ENCODE results near the gene KDM1B.

DNA sequence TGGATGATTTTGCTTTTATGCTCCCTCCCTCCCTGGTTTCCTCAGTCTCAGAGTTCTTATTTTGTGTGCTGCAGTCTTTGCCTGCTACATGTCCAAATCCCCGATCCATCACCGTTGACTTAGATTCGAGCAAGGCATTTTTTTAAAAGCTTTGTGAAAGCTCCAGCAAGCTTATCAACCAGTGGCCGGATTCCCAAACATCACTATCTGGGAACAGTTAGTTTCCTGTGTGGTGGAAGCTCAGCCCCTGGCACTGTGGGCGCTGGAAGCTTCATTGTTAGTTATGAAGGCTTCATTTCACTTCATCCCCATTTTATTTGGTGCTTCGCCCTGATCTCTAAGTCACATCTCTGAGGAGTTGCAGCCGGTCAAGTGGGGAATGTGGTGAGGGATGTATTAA is 64.4 kb downstream of the KDM1B start:
- TF ChIP-seq POLR2A (IDR thresholded peaks at IDR 0.05), result no peak
- TF ChIP-seq, protein P1, sequence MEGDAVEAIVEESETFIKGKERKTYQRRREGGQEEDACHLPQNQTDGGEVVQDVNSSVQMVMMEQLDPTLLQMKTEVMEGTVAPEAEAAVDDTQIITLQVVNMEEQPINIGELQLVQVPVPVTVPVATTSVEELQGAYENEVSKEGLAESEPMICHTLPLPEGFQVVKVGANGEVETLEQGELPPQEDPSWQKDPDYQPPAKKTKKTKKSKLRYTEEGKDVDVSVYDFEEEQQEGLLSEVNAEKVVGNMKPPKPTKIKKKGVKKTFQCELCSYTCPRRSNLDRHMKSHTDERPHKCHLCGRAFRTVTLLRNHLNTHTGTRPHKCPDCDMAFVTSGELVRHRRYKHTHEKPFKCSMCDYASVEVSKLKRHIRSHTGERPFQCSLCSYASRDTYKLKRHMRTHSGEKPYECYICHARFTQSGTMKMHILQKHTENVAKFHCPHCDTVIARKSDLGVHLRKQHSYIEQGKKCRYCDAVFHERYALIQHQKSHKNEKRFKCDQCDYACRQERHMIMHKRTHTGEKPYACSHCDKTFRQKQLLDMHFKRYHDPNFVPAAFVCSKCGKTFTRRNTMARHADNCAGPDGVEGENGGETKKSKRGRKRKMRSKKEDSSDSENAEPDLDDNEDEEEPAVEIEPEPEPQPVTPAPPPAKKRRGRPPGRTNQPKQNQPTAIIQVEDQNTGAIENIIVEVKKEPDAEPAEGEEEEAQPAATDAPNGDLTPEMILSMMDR (IDR thresholded peaks at IDR 0.05 in 4 of 5, conservative IDR thresholded peaks at IDR 0.05 in 1 of 5), result no peak
